K562 (cell line): ENCODE data around the gene PARD3B. TPM values are rescaled to one million over a fixed set of nuclear protein-coding genes. Genes with fewer than 3 reads are reported as not detected.

Source experiments
- ATAC-seq: fragments of 200-7000 bp; cut with Tn5 transposase; 3 replicates; pipeline ENCODE4 v1.9.1; 2020; ENCODE audit warnings: moderate library complexity
- BruUV-seq: library from RNA; stranded (reverse); fragments of 400-500 nt; replicated peaks from 2 replicates; lab custom pipeline; 2021; lab: Mats Ljungman, UMichigan
- CTCF ChIA-PET: fragments of 300-600 bp; formaldehyde crosslinking; extraction: SDS; loops from one replicate; lab custom pipeline; 2021; ENCODE audit warnings: low intra/inter-chr PET ratio; lab: Yijun Ruan, JAX
- POLR2A ChIA-PET: fragments of 300-600, 350-650 bp; sonication (Branson Sonifier 250); formaldehyde crosslinking; extraction: SDS; loops from one replicate; lab custom pipeline; 2021; ENCODE audit warnings: antibody characterized with exemption, inconsistent platforms; lab: Yijun Ruan, JAX
- DNase-seq, 4 experiments: peaks; one replicate each; pipeline versions ENCODE4 v3.0.0 to v3.0.0-alpha.2; 2011 to 2018; ENCODE audit warnings: low spot score in 3 of 4, mixed read lengths in 3 of 4; ENCODE audit errors: extremely low read depth in 1 of 4
- FAIRE-seq: peaks from 2 replicates; lab custom pipeline; 2011; peaks lifted over from hg19 to GRCh38; lab: Jason Lieb, UNC
- H2AFZ ChIP-seq: 2 replicates; pipeline ENCODE4 v1.6.0; 2011; ENCODE audit warnings: low read depth, low read length, control low read depth, inconsistent platforms
- H3K27ac ChIP-seq: fragments of 200-600 bp; 3 replicates; pipeline ENCODE4 v1.8.0; 2011; ENCODE audit warnings: low read depth, mild to moderate bottlenecking, control low read depth, inconsistent platforms, low read length, moderate library complexity, mixed read lengths; ENCODE audit errors: extremely low read depth
- H3K27me3 ChIP-seq, 2 experiments: fragments of 300-600 bp in 1 of 2; 2 replicates in 1 of 2; 3 replicates in 1 of 2; pipeline versions ENCODE4 v1.6.0 to v1.8.0; 2011; ENCODE audit warnings: inconsistent platforms in 2 of 2, low read length in 2 of 2, mild to moderate bottlenecking in 1 of 2, mixed read lengths in 1 of 2, moderate library complexity in 1 of 2; ENCODE audit not compliant: control insufficient read depth in 2 of 2, insufficient read depth in 2 of 2
- H3K36me3 ChIP-seq: fragments of 300-600 bp; 3 replicates; pipeline ENCODE4 v1.8.0; 2011; ENCODE audit warnings: mild to moderate bottlenecking, low read length, inconsistent platforms; ENCODE audit not compliant: control insufficient read depth, insufficient read depth
- H3K4me1 ChIP-seq, 2 experiments: fragments of 200-600 bp in 1 of 2; replicated peaks in 1 of 2; 2 replicates in 1 of 2; 3 replicates in 1 of 2; pipeline versions ENCODE4 v1.5.1 to v1.8.0; 2011; ENCODE audit warnings: inconsistent platforms in 2 of 2, low read length in 2 of 2, mild to moderate bottlenecking in 1 of 2, mixed read lengths in 1 of 2, moderate library complexity in 1 of 2; ENCODE audit not compliant: control insufficient read depth in 2 of 2, insufficient read depth in 2 of 2
- H3K4me2 ChIP-seq: 2 replicates; pipeline ENCODE4 v1.6.1; 2011; ENCODE audit warnings: low read length, control low read depth, inconsistent platforms, mixed read lengths; ENCODE audit not compliant: insufficient read depth
- H3K4me3 ChIP-seq: fragments of 200-600 bp; sonication (generic), shearing (Covaris generic); 2 replicates; pipeline ENCODE4 v1.5.1; 2016; ENCODE audit warnings: control low read depth, inconsistent platforms
- H3K79me2 ChIP-seq: fragments of 200-600 bp; 3 replicates; pipeline ENCODE4 v1.8.0; 2011; ENCODE audit warnings: low read length, inconsistent platforms; ENCODE audit not compliant: control insufficient read depth, insufficient read depth
- H3K9ac ChIP-seq, 2 experiments: 2 replicates each; pipeline versions ENCODE4 v1.6.0 to v1.6.1; 2011; ENCODE audit warnings: low read depth in 2 of 2, low read length in 2 of 2, control low read depth in 1 of 2, inconsistent platforms in 1 of 2, mild to moderate bottlenecking in 1 of 2, mixed read lengths in 1 of 2; ENCODE audit not compliant: insufficient read depth in 1 of 2
- H3K9me1 ChIP-seq: one replicate; pipeline ENCODE4 v1.6.0; 2011; ENCODE audit warnings: inconsistent platforms, mild to moderate bottlenecking, low read length, moderate library complexity; ENCODE audit not compliant: control insufficient read depth, insufficient read depth
- H3K9me3 ChIP-seq: replicated peaks from 2 replicates; pipeline ENCODE4 v1.5.1; 2011; ENCODE audit warnings: low read depth, low read length, inconsistent platforms; ENCODE audit not compliant: control insufficient read depth, insufficient read depth
- H4K20me1 ChIP-seq: replicated peaks from 2 replicates; pipeline ENCODE4 v1.6.1; 2011; ENCODE audit warnings: low read length, inconsistent platforms, mixed read lengths; ENCODE audit not compliant: control insufficient read depth, insufficient read depth
- CBX1 ChIP-seq: sonication (generic); IDR thresholded peaks from 2 replicates; pipeline ENCODE4 v1.6.1; 2016; ENCODE audit warnings: antibody characterized with exemption, low read depth, mild to moderate bottlenecking
- HCFC1 ChIP-seq: IDR thresholded peaks from 2 replicates; pipeline ENCODE4 v1.6.1; 2012; ENCODE audit warnings: low read depth, low read length, improper control_type of control experiment
- LARP7 ChIP-seq: fragments of 450-650 bp; IDR thresholded peaks from 2 replicates; pipeline ENCODE4 v1.6.1; 2016
- NCOA1 ChIP-seq: fragments of 450-650 bp; IDR thresholded peaks from 2 replicates; pipeline ENCODE4 v1.6.1; 2016; ENCODE audit warnings: low read depth
- TGIF2 ChIP-seq: sonication (generic); formaldehyde crosslinking; IDR thresholded peaks from 2 replicates; pipeline ENCODE4 v1.8.1; 2022; ENCODE audit warnings: mild to moderate bottlenecking, missing genetic modification reagents, moderate library complexity
- WGBS: fragments of 100-300 bp; shearing (Covaris generic); methylation state at CpG from one replicate; pipeline ENCODE4 v1.1.6; 2016; ENCODE audit warnings: low coverage, mixed read lengths; ENCODE audit not compliant: insufficient coverage; ENCODE audit errors: missing lambda C conversion rate; 5-methylcytosine and 5-hydroxymethylcytosine counted together
- in situ Hi-C: fragments of 300-500 bp; cut with MboI; formaldehyde crosslinking; loops from 4 replicates; pipeline ENCODE4 v1.15.0; 2018; ENCODE audit warnings: inconsistent platforms, mixed read lengths
- intact Hi-C: fragments of 100-400 bp; cut with micrococcal nuclease; formaldehyde crosslinking; loops from 2 replicates; pipeline ENCODE4 v1.14.2; 2022
- polyA plus RNA-seq, 8 experiments: library from polyadenylated mRNA; depleted of rRNA in 4 of 8; stranded (reverse) in 5 of 8; unstranded in 3 of 8; fragments of >200 nt; fragmentation: Nextera tagmentation in 2 of 8; fragmentation: Illumina TruSeq in 1 of 8; extraction: Ambion mirVana in 2 of 8; extraction: Trizol in 1 of 8; gene quantifications; 2 replicates each; pipeline versions ENCODE4 v1.2.1 to v1.2.3, GENCODE V29; 2011 to 2014; ENCODE audit warnings: inconsistent platforms in 1 of 8, missing spikeins in 1 of 8
- total RNA-seq, 7 experiments: library from RNA; depleted of rRNA in 6 of 7; stranded (reverse); fragments of >200 nt in 6 of 7; fragmentation: Illumina TruSeq in 2 of 7; extraction: Trizol in 2 of 7; gene quantifications; 2 replicates each; pipeline versions ENCODE4 v1.2.1 to v1.2.3, GENCODE V29; 2011 to 2021; ENCODE audit warnings: low replicate concordance in 1 of 7
- TF ChIP-seq, protein P1 (sequence below): fragments of 250-450 bp; sonication (Bioruptor Pico); IDR thresholded peaks from 2 replicates; pipeline ENCODE4 v1.4.0; 2020
- TF ChIP-seq, protein P2 (sequence below): sonication (generic); formaldehyde crosslinking; IDR thresholded peaks from 2 replicates; pipeline ENCODE4 v1.8.0; 2022; ENCODE audit warnings: mild to moderate bottlenecking, missing genetic modification reagents
- TF ChIP-seq, protein P3 (sequence below): fragments of 450-650 bp; formaldehyde crosslinking; IDR thresholded peaks from 2 replicates; pipeline ENCODE4 v1.4.0; 2022; ENCODE audit warnings: missing genetic modification characterization

PARD3B gene
- total and polyA plus RNA-seq, 9 of the 15 experiments (the other 6 are each of a cell fraction or from before 2014, with no cell fraction given), result 0.15 to 3.0 (median 1.1) TPM

DNA sequence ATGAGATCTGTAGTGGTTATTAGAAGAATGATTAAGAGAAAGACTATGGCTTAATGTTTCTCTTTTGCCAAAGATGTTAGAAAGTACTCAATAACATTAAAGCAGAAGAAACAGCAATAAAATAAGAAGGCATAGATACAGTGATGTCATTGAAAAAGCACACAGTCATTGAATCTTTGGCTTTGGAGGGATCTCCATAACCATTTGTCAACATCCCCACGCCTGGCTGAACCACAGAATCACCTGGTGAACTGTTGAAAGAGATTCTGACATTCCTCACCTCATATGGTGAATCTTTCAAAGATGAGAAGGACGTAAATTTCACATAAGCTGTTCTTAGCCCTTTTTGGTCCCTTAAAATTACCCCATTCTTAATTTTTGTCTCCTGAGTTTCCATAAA lies 812.5 kb downstream of the PARD3B start:
- FAIRE-seq, result no peak

More for the DNA sequence above, 812.5 kb downstream of the PARD3B start:
- intact Hi-C loops, result no loop called here
- Histone ChIP-seq H3K4me2 (no peak overlapping the region), H3K27ac (no peak overlapping the region), H3K4me1 (no peaks in the 10 kb centered on the region), H3K9me1 (no peaks in the 10 kb centered on the region), H4K20me1 (no peaks in the 10 kb centered on the region), H3K27me3 (no peaks in the 10 kb centered on the region), H2AFZ (no peak overlapping the region), H3K4me3 (no peak overlapping the region), H3K36me3 (no peaks in the 10 kb centered on the region), H3K9ac (no peak overlapping the region), H3K79me2 (no peaks in the 10 kb centered on the region), H3K9me3 (no peaks in the 10 kb centered on the region)
- no TSS peak for BruUV-seq
- 0% methylated on average over 1 of the region's 2 CpGs for WGBS
- POLR2A ChIA-PET, result no interaction called here
- in situ Hi-C loops, result no loop called here
- TF ChIP-seq NCOA1, result no peak
- TF ChIP-seq CBX1, result no peak
- no peak for TF ChIP-seq HCFC1
- TF ChIP-seq, protein P1, sequence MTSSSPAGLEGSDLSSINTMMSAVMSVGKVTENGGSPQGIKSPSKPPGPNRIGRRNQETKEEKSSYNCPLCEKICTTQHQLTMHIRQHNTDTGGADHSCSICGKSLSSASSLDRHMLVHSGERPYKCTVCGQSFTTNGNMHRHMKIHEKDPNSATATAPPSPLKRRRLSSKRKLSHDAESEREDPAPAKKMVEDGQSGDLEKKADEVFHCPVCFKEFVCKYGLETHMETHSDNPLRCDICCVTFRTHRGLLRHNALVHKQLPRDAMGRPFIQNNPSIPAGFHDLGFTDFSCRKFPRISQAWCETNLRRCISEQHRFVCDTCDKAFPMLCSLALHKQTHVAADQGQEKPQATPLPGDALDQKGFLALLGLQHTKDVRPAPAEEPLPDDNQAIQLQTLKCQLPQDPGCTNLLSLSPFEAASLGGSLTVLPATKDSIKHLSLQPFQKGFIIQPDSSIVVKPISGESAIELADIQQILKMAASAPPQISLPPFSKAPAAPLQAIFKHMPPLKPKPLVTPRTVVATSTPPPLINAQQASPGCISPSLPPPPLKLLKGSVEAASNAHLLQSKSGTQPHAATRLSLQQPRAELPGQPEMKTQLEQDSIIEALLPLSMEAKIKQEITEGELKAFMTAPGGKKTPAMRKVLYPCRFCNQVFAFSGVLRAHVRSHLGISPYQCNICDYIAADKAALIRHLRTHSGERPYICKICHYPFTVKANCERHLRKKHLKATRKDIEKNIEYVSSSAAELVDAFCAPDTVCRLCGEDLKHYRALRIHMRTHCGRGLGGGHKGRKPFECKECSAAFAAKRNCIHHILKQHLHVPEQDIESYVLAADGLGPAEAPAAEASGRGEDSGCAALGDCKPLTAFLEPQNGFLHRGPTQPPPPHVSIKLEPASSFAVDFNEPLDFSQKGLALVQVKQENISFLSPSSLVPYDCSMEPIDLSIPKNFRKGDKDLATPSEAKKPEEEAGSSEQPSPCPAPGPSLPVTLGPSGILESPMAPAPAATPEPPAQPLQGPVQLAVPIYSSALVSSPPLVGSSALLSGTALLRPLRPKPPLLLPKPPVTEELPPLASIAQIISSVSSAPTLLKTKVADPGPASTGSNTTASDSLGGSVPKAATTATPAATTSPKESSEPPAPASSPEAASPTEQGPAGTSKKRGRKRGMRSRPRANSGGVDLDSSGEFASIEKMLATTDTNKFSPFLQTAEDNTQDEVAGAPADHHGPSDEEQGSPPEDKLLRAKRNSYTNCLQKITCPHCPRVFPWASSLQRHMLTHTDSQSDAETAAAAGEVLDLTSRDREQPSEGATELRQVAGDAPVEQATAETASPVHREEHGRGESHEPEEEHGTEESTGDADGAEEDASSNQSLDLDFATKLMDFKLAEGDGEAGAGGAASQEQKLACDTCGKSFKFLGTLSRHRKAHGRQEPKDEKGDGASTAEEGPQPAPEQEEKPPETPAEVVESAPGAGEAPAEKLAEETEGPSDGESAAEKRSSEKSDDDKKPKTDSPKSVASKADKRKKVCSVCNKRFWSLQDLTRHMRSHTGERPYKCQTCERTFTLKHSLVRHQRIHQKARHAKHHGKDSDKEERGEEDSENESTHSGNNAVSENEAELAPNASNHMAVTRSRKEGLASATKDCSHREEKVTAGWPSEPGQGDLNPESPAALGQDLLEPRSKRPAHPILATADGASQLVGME (CRISPR knock-in tag), result no peak
- TF ChIP-seq TGIF2 (CRISPR knock-in tag), result no peak
- TF ChIP-seq, protein P2, sequence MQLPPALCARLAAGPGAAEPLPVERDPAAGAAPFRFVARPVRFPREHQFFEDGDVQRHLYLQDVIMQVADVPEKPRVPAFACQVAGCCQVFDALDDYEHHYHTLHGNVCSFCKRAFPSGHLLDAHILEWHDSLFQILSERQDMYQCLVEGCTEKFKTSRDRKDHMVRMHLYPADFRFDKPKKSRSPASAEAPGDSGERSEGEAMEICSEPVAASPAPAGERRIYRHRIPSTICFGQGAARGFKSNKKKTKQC (CRISPR knock-in tag), result no peak
- TF ChIP-seq LARP7, result no peak
- TF ChIP-seq, protein P3, sequence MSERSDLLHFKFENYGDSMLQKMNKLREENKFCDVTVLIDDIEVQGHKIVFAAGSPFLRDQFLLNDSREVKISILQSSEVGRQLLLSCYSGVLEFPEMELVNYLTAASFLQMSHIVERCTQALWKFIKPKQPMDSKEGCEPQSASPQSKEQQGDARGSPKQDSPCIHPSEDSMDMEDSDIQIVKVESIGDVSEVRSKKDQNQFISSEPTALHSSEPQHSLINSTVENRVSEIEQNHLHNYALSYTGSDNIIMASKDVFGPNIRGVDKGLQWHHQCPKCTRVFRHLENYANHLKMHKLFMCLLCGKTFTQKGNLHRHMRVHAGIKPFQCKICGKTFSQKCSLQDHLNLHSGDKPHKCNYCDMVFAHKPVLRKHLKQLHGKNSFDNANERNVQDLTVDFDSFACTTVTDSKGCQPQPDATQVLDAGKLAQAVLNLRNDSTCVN (CRISPR knock-in tag), result no peak
- DNase-seq (no peak), ATAC-seq (no peak)
- CTCF ChIA-PET, result no interaction called here
